HG03103 (cell line): ENCODE measurements around the gene WWC2.
"Not testable (repeated sequence)": the region's sequence is repeated elsewhere in the genome, so short reads cannot be mapped to it uniquely, and the experiment has no call there.

ENCODE experiments used
- ATAC-seq: cut with Tn5 transposase; IDR thresholded peaks from one replicate; pipeline ENCODE4 v1.9.1; 2021; ENCODE audit warnings: low read depth; ENCODE audit not compliant: unreplicated experiment

WWC2 gene

DNA sequence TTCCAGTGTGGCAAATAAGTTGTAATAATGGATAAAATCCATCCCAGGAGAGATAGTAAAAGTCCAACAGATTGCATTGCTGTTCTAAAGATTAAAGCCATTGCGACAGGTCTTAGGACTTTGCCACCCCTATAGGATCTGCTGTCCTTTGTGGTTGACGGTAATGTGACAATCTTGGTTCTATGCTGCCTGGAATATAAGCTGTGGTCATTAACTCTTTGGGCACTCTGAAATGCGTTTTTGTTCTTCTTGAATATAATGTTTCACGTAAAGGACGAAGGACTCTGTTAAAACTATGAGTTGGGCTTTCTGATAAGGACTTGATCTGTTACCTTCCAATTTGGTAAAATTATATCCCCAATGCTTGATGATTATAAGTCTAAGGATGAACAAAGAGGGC lies 223.3 kb downstream of the WWC2 start, which contains the start of gene CLDN24:
Gene CLDN24 (minus strand): TSS at position 101 of the 400 bp plus-strand sequence. CDS start 0 bp downstream, at position 101.
- no peak for ATAC-seq

DNA sequence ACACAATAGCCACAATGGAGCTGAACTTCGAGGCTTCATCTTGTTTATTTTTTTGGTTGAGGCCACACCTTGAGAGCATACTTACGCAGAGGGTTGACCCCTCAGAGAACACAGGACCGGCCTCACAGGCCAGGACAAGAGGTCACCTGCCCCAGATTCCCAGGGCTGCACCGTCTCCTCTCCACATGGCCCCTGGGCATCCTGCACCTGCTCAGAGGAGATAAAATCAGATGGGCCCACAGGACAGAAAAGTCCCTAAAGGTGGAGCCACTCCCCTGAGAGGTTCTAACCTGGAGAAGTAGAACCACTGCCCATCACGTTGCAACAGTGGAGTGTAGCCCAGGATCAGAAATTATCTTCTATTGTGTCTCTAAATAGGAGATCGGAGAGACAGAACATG lies 224.2 kb downstream of the WWC2 start:
- ATAC-seq: no peak

DNA sequence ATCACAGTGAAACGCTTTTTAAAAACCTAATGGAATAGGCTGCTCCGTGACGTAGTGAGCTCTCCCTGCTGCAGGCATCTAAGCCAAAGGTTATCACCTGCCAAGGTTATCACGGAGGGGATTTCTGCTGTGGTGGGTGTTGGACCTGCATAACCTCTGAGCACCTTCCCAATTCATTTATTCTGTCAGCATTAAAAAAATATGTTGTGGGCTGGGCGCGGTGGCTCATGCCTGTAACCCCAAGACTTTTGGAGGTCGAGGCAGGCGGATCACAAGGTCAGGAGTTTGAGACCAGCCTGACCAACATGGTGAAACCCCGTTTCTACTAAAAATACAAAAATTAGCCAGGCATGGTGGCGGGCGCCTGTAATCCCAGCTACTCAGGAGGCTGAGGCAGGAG lies 225.0 kb downstream of the WWC2 start:
- not testable (repeated sequence) for ATAC-seq

DNA sequence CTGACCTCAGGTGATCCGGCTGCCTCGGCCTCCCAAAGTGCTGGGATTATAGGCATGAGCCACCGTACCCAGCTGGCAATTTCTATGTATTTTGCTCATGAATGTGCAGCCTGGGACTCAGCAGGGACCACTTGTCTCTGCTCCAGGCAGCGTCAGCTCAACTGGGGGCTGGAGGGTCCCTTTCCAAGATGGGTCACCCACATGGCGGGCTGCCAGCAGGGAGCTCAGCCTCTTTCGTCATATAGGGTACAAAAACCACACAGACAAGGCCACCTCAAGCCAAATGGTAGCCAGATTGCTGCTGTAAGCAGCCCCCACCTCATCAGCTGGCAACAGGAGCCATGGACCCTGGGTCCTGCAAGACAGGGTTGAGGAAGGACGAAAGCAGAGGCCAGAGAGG lies 225.6 kb downstream of the WWC2 start:
- no peak for ATAC-seq

DNA sequence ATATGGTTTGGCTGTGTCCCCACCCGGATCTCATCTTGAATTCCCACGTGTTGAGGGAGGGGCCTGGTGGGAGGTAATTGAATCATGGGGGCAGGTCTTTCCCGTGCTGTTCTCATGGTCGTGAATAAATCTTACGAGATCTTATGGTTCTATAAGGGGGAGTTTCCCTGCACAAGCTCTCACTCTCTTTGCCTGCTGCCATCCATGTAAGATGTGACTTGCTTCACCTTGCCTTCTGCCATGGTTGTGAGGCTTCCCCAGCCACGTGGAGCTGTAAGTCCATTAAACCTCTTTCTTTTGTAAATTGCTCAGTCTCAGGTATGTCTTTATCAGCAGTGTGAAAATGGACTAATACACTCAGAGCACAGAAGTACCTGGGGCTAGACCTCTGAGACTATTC lies 227.3 kb downstream of the WWC2 start:
- ATAC-seq: not testable (repeated sequence)

DNA sequence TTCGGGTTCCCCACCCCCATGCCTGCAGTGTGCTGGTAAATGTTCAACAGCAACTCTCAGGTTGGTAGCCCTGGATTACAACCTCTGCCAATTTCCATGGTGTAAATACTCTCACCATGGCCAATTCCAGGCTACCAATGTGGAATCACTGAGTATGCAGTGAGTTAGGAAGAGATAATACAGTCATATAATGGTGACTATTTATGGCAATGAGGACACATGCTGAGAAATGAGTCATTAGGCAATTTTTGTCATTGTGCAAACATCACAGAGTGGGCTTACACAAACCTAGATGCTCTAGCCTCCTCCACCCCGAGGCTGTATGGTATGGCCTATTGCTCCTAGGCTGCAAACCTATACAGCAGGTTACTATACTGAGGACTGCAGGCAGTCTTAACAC lies 227.8 kb downstream of the WWC2 start:
- no peak for ATAC-seq

DNA sequence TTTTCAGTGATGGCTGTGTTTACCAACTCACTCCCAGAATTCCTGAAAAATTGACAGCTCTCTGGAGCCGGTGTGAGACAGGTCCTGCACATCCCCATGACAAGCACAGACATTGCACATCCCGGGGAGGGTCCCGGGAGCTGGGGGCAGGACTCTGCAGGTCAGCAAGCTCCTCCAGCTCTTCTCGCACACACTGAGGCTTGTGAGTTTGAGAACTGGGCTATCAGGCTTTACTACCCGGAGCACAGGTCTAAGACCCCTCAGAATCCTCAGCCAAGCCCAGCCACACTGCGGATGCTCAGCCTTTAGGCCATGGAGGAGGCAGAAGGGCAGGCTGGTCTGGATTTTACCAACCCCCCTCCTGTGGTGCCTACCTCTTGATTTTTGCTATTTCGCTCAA lies 228.8 kb downstream of the WWC2 start:
- ATAC-seq: no peak

DNA sequence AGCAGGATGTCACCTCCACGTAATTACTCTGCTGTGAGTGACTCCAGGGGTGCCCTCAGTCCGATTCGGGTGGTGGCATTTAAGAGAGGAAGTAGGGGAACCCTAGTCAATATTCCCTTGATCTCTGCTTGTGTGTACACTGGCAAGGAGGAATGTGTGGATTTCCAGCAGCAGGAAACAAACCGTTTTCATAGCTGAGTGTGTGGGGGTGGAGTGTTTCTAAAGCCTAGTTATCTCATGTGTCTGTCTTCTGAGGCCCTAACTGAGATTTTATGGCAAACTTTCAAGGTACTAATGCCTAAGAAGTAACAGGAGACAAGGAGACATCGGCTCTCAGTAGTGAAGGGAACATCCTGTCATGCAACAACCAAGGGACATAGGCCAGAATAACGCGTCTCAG lies 229.8 kb downstream of the WWC2 start:
- ATAC-seq: no peak

DNA sequence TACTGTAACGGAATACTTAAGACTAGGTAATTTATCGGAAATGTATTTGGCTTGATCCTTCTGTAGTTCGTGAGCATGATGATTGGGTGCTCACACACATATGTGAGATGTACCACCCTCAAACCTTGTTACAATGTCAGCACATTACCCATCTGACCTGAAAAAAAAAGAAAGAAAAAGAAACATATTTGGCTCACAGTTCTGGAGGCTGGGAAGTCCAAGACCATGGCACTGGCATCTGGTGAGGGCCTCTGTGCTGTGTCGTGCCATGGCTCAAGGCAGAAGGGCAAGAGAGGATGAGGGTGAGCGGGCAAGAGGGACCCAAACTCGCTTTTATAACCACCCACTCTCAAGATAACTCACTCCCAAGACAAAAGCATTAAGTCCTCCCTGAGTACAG lies 230.2 kb downstream of the WWC2 start:
- no peak for ATAC-seq

DNA sequence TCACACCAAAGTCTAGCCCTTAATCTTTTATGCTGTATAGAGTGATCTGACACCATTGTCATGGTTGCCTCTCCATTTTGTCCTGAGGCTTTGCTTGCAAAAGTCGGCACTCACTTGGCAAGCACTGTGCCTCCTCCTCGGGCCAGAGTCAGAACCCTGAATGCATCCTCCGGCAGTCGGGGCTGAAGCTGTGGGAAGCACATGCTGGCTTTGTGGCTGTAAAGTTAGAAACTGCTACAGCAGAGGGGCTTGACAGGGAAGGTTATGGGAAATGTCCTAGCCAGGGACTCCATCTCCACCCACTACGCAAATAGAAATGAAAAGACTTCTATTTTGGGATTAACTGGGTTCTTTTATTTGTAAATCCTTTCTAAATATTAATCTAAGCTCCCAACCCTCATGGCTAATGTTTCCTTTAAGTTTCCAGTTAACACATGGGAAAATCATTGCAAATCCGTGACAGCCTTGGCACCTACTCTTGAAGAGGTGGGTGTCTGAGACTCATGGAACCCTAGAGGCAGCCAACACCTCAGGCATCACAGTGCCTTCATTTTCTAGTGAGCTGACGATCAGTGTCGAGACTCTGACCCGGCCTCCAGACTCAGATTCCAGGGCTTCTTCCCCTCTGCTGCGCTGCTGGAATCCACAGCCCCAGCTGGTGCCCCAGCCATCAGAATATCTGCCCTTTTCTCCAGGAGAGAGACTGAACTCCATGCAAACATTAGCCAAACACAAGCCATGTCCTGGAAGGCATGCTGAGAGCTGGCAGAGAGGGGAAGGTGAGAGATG lies 231.1 kb downstream of the WWC2 start:
- ATAC-seq: no peak

DNA sequence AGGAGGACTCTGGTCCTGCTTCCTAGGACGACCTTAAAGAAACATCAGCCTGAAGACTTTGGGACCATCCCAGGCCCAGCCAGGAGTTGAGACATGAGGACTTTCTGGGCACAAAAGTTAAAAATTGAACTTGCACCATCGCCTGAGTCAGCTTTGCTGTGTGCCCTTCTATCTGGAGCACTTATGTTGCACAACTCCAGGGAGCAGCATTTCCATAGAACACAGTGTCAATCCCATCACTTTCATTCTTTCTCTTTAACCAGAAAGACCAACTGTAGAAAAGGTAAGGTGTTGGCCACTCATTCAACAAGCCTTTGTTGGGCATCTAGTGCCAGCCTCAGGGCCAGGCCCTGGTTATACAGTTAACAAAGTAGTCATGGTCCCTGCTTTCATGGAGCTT lies 231.8 kb downstream of the WWC2 start:
- no peak for ATAC-seq

DNA sequence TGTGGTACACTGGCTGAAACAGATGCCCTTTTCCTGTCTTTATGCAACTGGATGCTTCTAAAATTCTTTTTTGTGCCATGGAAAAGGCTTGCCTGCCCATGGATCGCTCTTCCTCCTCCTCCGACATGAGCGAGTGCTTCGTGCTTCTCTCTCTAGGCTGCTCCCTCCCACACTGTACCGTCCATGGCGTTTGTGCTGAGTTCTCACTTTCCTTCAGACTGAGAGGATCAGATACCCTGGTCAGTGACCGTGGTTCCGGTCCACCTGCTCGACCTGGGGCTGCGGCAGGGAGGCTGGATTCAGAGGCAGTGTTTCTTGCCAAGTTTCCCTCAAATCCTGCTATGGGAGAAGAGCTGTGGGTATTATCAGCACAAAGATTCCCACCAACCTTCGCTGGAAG lies 233.4 kb downstream of the WWC2 start:
- ATAC-seq: no peak

DNA sequence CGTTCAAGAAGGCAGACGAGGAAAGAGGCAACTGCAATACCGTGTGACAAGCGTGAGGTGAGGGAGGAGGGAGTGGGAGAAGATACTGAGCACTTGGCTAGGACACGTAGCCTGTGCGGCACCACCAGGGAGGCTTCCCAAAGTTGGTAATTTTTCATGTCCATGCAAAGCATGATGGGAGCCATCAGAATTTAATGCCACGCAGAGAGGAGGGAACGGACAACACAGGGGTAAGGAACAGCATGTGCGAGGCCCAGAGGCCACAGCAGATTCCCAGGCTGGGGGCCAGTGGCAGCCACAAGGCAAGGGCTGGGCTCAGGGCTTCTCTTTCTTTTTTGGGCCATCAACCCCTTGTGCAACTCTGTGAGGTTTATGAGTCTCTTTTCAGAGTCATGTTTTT lies 234.1 kb downstream of the WWC2 start:
- ATAC-seq: no peak

DNA sequence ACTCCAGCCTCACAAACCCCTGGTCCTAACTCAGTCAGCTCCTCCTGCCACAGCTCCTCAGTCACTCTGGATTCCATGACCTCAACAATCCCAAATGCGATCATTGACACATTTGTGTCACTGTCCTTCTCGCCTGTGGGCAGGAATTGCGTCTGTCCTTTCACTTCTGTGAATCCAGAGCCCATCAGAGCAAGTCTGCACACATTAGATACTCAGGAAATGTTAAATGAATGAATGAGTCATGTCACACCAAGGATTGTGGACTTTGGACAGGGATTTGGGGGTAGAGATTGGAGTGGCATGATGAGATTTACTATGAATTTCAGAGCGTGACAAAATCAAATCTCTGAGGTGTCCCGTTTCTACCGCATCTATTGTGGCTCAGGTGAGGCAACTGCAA lies 234.9 kb downstream of the WWC2 start:
- ATAC-seq: no peak

DNA sequence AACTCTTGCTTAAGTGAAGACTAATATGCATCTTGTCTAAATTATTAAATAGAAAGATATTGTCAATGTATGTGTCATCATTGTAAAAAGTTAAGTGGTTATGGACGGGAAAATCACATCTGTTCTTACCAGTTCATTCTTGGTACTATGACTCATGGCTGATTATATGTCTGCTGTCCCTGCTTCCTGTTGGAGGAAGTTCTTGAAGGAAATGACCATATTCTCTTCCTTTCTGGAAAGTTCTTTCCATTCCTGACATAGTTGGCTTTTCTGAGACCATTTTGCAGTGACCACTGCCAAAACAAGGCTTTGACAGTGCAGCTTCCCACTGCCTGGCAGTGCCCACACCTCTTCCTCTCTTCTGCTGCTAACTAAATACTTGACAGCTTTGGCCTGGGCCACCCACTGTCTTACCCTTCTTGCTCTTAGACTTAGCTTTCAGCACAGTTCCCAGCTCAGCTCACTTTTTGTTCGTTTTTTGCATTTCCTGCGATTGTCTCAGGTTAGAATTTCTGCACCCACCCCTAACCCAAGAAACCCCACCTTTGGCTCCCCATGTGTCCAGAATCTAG lies 236.4 kb downstream of the WWC2 start:
- ATAC-seq: no peak

DNA sequence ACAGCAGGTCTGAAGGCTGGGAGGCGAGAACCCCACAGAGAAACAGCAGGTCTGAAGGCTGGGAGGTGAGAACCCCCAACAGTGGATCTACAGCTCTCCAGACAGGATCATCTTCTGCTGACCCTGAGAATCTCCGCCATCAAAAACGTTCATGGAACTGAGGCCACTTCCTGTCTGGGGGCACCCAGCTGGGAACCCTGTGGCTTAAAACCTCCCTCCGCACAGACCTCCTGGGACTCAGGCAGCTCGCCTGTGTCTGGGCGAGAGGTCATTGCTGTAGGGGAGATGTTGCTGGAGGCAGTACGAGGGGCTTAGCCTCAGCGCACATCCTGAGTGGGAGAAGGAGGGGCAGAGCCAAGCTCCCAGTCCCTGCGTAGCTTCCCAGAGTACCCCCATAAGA lies 238.3 kb downstream of the WWC2 start:
- no peak for ATAC-seq

DNA sequence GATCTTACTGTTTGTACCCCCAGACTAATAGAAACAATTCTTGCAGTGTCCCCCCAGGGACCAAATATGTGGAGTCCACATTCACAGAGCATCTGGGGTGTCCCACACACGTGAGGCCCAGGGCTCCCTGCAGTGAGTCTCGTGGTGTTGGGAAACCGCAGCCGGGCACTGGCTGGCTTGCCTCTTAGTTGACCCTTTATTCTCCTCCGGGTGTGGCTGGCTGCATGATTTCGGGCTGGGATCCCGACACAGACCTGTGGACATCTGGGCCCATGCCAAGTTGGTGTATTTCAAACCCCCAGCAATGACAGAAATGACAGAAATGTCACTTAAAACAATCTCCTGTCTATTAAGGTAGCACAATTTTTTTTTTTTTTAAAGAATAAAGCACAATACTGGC lies 238.8 kb downstream of the WWC2 start:
- no peak for ATAC-seq

DNA sequence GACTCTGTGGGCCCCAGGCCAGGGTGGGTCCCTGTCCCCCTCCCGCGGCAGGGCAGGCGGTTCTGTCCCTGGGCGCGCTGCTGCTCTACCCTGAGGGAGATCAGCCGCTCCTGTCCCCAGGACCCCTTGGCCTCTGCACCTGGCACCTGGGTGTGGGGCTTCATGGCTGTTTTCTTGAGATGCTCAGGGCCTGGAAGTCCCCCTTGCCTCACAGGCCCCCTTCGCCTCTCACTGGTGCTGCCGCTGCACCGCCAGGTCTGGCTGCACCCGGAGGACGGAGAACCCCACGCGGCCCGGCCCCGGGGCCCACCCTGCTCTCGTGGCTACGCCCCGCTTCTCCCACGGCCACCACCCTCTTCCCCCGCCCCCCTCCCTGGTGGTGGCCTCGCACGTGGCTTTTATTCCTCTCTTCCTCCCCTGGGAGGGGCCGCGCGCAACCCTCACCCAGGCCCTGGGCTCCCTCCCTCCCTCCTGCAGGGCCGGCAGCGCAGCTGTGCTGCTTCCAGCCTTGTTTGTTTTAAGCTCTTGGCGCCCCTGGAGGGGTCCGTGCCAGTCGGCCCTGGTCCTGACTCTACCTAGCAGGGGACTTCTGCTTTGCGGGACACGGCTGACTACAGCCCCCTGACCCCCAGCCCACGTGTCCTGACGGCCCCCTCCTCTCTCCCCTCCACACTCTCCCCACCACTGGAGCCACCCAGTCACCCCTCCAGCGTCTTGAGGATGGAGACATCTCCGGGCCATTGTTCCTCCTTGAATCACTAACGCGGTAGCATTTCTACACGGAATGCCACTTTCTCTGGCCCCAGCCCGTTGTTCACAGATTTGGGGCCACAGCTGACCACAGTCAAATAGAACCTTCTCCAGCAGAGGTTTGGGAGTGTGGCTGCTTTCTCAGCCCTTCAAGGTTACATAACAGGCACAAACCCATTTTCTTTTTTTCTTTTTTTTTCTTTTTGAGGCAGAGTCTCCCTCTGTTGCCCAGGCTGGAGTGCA lies 243.8 kb downstream of the WWC2 start:
- no peak for ATAC-seq

DNA sequence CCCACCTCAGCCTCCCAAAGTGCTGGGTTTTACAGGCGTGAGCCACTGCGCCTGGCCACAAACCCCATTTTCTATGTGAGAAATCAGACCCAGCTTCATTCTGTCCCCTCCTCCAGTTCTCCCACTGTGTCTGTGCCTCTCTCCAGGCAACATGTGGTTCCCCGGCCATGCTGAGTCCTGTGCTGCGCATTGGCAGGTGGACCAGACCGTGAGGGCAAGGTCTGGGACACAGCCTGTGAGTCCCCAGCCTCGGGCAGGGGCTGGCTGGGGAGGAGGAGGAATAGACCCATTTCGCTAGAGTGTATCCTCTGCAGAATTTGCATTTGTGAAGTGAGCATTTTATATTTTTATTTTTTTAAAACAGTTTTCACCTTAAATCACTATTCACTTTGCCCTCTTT lies 244.7 kb downstream of the WWC2 start:
- ATAC-seq: no peak

DNA sequence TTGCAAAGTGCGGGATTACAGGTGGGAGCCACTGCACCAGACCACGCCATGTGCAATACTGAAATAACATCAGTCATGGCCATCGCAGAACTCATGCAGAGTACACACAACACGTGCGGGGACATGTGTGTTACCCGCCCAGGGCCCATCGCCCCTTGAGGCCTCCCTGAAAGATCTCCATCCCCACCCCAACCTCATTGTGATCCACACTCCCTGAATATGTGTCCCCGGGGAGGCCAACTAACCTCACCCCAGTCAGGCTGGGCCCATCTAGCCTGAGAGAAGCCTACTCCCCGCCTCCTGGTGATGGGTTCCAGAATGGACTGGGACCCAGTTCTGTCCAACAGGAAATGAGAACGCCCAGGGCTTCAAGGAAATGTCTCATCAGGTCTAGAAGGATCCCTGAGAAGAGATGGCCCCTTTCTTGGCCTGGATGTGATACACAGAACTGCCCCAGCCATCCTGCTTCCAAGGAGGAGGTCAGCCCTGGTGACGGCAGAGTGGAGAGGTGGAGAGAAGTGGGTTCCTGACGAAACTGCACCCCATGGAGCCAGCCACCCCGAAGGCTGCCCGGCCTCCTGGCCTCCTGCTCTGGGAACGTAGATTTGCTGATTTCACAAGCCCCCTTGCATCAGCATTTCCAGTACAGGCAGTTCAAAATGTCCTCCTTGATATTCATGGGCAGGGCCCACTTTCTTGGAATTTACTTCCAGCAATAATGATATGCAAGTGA lies 245.6 kb downstream of the WWC2 start:
- ATAC-seq: no peak

DNA sequence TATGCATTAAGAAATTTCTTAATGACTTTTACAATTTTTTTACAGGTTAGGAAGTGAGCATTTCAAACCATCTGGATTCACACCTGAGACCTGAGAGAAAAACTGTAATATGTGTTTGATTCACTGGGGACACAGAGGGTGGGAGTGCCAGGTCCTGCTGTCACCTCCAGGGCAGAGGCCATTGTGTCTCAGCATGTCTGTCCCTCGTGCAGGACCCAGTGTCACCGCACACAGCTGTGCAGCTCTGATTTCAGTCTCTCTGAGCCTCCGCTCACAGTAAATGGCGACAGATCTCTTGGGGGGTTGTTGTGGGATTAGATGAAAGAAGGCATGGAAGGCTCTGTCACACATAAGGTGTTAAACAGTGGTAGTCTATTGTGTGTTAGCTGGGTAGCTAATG lies 246.2 kb downstream of the WWC2 start:
- no peak for ATAC-seq
